ENCODE data around the gene FBXO4.
A peak's percentile ranks its signal among the peaks of the same experiment; 100 is the strongest.

The FBXO4 gene

DNA sequence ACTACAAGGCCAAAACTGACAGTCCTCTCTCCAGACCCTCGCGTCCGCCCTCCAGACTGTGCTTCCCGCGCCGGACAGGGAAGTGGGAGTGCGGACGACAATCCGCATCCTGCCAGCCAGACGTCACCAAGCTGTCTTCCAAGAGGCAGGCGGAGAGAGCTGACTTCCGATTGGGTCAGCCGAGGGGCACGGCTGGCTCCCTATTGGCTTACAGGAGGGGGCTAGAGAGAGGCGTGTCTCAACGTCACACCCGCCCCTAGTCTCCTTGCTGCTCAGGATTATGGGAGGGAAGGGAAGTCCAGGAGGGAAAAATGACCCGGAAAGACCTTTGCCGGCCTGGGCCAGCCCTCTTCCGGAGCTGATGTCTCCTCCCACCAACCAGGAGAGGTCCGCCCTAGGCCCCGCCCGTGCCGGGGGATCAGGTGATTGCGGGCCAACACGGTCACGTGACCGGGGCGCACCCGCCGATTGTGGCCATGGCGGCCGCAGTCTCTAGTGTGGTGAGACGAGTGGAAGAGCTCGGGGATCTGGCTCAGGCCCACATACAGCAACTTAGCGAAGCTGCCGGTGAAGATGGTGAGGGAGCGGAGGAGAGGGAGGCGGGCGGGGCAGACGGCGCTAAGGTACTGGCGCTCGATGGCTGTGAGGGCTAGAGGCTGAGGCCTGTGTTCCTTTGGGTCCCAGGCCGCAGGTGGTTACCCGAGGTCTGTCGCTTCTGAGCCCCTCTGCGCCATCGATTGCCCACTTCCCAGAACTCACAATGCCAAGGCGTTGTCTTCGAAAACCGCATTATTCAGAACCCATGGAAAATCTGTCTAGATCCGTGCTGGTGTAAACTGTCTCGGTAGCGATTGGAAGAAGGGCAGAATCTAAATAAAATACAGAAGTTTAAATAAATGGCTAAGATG lies 20.9 kb upstream of the FBXO4 start, which contains the start of gene RIMOC1 (continued):
- TF ChIP-seq ZFP41 (tag by site-specific recombination; IDR thresholded peaks at IDR 0.05; ENCODE audit: borderline replicate concordance) = no peak
- peak; percentile 82; the same call in 1 of the 2 replicates for TF ChIP-seq ZNF785 (tag by site-specific recombination; IDR thresholded peaks at IDR 0.05)
- no peak for TF ChIP-seq ZBTB7A (tag by site-specific recombination; IDR thresholded peaks at IDR 0.05; ENCODE audit: low read depth)
- peak; percentile 45; the same call in 1 of the 2 replicates for TF ChIP-seq ZFHX2 (tag by site-specific recombination; conservative IDR thresholded peaks at IDR 0.05)
- peak; percentile 58; the same call in 1 of the 2 replicates for TF ChIP-seq ZEB2 (tag by site-specific recombination; IDR thresholded peaks at IDR 0.05)
- TF ChIP-seq ZNF843 (tag by site-specific recombination; IDR thresholded peaks at IDR 0.05) = peak; percentile 70
- TF ChIP-seq ZNF302 (tag by site-specific recombination; IDR thresholded peaks at IDR 0.05; ENCODE audit: low read depth) = no peak
- no peak for TF ChIP-seq ZNF426 (tag by site-specific recombination; IDR thresholded peaks at IDR 0.05)
- TF ChIP-seq SCRT2 (tag by site-specific recombination; IDR thresholded peaks at IDR 0.05) = peak; percentile 90
- TF ChIP-seq, protein P1, sequence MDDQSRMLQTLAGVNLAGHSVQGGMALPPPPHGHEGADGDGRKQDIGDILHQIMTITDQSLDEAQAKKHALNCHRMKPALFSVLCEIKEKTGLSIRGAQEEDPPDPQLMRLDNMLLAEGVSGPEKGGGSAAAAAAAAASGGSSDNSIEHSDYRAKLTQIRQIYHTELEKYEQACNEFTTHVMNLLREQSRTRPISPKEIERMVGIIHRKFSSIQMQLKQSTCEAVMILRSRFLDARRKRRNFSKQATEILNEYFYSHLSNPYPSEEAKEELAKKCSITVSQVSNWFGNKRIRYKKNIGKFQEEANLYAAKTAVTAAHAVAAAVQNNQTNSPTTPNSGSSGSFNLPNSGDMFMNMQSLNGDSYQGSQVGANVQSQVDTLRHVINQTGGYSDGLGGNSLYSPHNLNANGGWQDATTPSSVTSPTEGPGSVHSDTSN (CRISPR knock-in tag; IDR thresholded peaks at IDR 0.05) = peak; percentile 25; the same call in 1 of the 2 replicates
- TF ChIP-seq GFI1B (tag by site-specific recombination; IDR thresholded peaks at IDR 0.05) = 0 out of 2 replicates have a peak, but pooled peaks have one; percentile 33
- peak; percentile 98 for TF ChIP-seq BCL11B (tag by site-specific recombination; IDR thresholded peaks at IDR 0.05; ENCODE audit: low read depth)
- TF ChIP-seq, protein P2, sequence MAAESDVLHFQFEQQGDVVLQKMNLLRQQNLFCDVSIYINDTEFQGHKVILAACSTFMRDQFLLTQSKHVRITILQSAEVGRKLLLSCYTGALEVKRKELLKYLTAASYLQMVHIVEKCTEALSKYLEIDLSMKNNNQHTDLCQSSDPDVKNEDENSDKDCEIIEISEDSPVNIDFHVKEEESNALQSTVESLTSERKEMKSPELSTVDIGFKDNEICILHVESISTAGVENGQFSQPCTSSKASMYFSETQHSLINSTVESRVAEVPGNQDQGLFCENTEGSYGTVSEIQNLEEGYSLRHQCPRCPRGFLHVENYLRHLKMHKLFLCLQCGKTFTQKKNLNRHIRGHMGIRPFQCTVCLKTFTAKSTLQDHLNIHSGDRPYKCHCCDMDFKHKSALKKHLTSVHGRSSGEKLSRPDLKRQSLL (tag by site-specific recombination; IDR thresholded peaks at IDR 0.05) = peak; percentile 48
- 0 out of 2 replicates have a peak, but pooled peaks have one; percentile 10 for TF ChIP-seq ZNF223 (tag by site-specific recombination; IDR thresholded peaks at IDR 0.05)
- TF ChIP-seq KLF1 (tag by site-specific recombination; IDR thresholded peaks at IDR 0.05) = peak; percentile 90
- no peak for TF ChIP-seq ZNF311 (tag by site-specific recombination; IDR thresholded peaks at IDR 0.05; ENCODE audit: borderline replicate concordance)
- no peak for TF ChIP-seq ZNF174 (tag by site-specific recombination; IDR thresholded peaks at IDR 0.05)
- TF ChIP-seq, protein P3, sequence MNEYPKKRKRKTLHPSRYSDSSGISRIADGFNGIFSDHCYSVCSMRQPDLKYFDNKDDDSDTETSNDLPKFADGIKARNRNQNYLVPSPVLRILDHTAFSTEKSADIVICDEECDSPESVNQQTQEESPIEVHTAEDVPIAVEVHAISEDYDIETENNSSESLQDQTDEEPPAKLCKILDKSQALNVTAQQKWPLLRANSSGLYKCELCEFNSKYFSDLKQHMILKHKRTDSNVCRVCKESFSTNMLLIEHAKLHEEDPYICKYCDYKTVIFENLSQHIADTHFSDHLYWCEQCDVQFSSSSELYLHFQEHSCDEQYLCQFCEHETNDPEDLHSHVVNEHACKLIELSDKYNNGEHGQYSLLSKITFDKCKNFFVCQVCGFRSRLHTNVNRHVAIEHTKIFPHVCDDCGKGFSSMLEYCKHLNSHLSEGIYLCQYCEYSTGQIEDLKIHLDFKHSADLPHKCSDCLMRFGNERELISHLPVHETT (tag by site-specific recombination; IDR thresholded peaks at IDR 0.05) = peak; percentile 78
- TF ChIP-seq, protein P4, sequence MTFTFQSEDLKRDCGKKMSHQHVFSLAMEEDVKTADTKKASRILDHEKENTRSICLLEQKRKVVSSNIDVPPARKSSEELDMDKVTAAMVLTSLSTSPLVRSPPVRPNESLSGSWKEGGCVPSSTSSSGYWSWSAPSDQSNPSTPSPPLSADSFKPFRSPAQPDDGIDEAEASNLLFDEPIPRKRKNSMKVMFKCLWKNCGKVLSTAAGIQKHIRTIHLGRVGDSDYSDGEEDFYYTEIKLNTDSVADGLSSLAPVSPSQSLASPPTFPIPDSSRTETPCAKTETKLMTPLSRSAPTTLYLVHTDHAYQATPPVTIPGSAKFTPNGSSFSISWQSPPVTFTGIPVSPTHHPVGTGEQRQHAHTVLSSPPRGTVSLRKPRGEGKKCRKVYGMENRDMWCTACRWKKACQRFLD (tag by site-specific recombination; IDR thresholded peaks at IDR 0.05) = peak; percentile 69; the same call in 1 of the 2 replicates
- peak; percentile 100 for TF ChIP-seq IKZF3 (tag by site-specific recombination; IDR thresholded peaks at IDR 0.05)
- TF ChIP-seq, protein P5, sequence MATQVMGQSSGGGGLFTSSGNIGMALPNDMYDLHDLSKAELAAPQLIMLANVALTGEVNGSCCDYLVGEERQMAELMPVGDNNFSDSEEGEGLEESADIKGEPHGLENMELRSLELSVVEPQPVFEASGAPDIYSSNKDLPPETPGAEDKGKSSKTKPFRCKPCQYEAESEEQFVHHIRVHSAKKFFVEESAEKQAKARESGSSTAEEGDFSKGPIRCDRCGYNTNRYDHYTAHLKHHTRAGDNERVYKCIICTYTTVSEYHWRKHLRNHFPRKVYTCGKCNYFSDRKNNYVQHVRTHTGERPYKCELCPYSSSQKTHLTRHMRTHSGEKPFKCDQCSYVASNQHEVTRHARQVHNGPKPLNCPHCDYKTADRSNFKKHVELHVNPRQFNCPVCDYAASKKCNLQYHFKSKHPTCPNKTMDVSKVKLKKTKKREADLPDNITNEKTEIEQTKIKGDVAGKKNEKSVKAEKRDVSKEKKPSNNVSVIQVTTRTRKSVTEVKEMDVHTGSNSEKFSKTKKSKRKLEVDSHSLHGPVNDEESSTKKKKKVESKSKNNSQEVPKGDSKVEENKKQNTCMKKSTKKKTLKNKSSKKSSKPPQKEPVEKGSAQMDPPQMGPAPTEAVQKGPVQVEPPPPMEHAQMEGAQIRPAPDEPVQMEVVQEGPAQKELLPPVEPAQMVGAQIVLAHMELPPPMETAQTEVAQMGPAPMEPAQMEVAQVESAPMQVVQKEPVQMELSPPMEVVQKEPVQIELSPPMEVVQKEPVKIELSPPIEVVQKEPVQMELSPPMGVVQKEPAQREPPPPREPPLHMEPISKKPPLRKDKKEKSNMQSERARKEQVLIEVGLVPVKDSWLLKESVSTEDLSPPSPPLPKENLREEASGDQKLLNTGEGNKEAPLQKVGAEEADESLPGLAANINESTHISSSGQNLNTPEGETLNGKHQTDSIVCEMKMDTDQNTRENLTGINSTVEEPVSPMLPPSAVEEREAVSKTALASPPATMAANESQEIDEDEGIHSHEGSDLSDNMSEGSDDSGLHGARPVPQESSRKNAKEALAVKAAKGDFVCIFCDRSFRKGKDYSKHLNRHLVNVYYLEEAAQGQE (tag by site-specific recombination; IDR thresholded peaks at IDR 0.05) = peak; percentile 68
- TF ChIP-seq ZFP37 (tag by site-specific recombination; IDR thresholded peaks at IDR 0.05) = peak; percentile 96
- TF ChIP-seq YY1 (tag by site-specific recombination; IDR thresholded peaks at IDR 0.05) = peak; percentile 97
- peak; percentile 82 for TF ChIP-seq ZFP69B (tag by site-specific recombination; IDR thresholded peaks at IDR 0.05)
- TF ChIP-seq, protein P6, sequence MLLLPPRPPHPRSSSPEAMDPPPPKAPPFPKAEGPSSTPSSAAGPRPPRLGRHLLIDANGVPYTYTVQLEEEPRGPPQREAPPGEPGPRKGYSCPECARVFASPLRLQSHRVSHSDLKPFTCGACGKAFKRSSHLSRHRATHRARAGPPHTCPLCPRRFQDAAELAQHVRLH (tag by site-specific recombination; IDR thresholded peaks at IDR 0.05) = peak; percentile 92
- TF ChIP-seq ZBTB20 (tag by site-specific recombination; IDR thresholded peaks at IDR 0.05) = peak; percentile 23; the same call in 1 of the 2 replicates
- no peak for TF ChIP-seq ZNF23 (tag by site-specific recombination; IDR thresholded peaks at IDR 0.05; ENCODE audit: borderline replicate concordance)
- TF ChIP-seq ZNF16 (tag by site-specific recombination; IDR thresholded peaks at IDR 0.05; ENCODE audit: low read depth) = no peak
- TF ChIP-seq, protein P7, sequence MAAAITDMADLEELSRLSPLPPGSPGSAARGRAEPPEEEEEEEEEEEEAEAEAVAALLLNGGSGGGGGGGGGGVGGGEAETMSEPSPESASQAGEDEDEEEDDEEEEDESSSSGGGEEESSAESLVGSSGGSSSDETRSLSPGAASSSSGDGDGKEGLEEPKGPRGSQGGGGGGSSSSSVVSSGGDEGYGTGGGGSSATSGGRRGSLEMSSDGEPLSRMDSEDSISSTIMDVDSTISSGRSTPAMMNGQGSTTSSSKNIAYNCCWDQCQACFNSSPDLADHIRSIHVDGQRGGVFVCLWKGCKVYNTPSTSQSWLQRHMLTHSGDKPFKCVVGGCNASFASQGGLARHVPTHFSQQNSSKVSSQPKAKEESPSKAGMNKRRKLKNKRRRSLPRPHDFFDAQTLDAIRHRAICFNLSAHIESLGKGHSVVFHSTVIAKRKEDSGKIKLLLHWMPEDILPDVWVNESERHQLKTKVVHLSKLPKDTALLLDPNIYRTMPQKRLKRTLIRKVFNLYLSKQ (tag by site-specific recombination; IDR thresholded peaks at IDR 0.05; ENCODE audit: borderline replicate concordance) = peak; percentile 9; the same call in 1 of the 2 replicates

Measured in HEK293 (cell line).